ENCODE measurements around the gene SLC22A8. TPM values are rescaled to one million over a fixed set of nuclear protein-coding genes. Genes with fewer than 3 reads are reported as not detected.

SLC22A8 gene
- total RNA-seq, 4 donors from 2014 or later: not detected

DNA sequence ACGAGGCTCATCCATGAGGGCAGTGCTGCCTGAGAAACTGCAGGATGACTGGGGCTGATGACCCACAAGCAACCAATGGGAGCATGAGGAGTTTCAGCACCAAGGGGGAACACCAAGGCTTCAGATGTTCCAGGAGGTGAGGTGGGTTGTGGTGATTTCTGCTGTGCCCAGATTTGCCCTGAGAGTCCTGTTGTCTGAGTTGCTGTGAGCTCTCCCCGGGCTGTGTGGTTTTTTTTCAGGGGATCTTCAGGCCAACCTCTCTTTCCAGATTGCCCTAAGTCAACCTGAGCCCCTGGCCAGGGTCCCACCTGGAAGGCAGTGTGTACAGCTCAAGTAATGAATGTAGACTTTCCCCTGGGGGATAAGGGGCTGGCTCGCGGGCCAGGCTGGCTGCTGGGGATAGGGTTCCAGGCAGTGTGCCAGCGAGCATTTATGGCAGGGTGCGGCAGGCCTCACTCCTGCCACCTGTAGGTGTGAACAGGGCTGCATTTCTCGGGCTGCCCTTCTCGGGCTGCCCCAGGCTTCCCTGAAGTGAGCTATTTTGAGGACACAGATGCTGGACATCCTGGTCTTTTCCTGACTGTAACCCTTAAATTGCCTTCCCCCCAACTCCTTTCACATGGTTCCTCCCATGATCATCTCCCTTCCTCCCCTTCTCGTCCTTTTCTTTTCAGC lies 40.7 kb downstream of the SLC22A8 start:
- no peaks in the 10 kb centered on the region for H3K27me3 ChIP-seq
- H3K4me1 ChIP-seq: peaks cover 0 to 11% (median 2%) of the 10 kb centered on the region in 3 donors
- H3K9me3 ChIP-seq: no peaks in the 10 kb centered on the region
- H3K27ac ChIP-seq: no peak overlapping the region
- no peak overlapping the region for H3K4me3 ChIP-seq
- H3K36me3 ChIP-seq: no peaks in the 10 kb centered on the region
- no peak for ATAC-seq
- WGBS, 2 donors (ENCODE audit: low coverage in 1 of 2): 20% methylated on average over 3 of the region's 9 CpGs; no CpG with 5 or more reads in 1 of the 2 donors
- TF ChIP-seq POLR2A (IDR thresholded peaks at IDR 0.05) (no peak), POLR2AphosphoS5 (IDR thresholded peaks at IDR 0.05) (no peak), EP300 (IDR thresholded peaks at IDR 0.05) (no peak)
- TF ChIP-seq, protein P1, sequence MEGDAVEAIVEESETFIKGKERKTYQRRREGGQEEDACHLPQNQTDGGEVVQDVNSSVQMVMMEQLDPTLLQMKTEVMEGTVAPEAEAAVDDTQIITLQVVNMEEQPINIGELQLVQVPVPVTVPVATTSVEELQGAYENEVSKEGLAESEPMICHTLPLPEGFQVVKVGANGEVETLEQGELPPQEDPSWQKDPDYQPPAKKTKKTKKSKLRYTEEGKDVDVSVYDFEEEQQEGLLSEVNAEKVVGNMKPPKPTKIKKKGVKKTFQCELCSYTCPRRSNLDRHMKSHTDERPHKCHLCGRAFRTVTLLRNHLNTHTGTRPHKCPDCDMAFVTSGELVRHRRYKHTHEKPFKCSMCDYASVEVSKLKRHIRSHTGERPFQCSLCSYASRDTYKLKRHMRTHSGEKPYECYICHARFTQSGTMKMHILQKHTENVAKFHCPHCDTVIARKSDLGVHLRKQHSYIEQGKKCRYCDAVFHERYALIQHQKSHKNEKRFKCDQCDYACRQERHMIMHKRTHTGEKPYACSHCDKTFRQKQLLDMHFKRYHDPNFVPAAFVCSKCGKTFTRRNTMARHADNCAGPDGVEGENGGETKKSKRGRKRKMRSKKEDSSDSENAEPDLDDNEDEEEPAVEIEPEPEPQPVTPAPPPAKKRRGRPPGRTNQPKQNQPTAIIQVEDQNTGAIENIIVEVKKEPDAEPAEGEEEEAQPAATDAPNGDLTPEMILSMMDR (IDR thresholded peaks at IDR 0.05): peak in 1 of 4 experiments; percentile 47

DNA sequence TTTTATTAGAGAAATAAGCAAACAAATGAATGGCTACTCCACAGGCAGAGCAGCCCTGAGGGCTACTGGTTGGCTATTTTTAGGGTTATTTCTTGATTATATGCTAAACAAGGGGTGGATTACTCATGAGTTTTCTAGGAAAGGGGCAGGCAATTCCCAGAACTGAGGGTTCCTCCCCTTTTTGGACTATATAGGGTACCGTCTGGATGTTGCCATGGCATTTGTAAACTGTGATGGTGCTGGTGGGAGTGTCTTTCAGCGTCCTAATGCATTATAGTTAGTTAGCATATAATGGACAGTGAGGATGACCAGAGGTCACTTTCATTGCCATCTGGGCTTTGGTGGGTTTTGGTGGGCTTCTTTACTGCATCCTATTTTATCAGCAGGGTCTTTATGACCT lies 50.1 kb downstream of the SLC22A8 start:
- Histone ChIP-seq H3K27me3 (no peaks in the 10 kb centered on the region), H3K27ac (no peak overlapping the region), H3K4me3 (no peak overlapping the region), H3K36me3 (no peaks in the 10 kb centered on the region), H3K4me1 (no peaks in the 10 kb centered on the region), H3K9me3 (peaks cover 0 to 6% (median 0%) of the 10 kb centered on the region in 3 donors)
- WGBS, 2 donors (ENCODE audit: low coverage in 1 of 2): 11% methylated on average over 1 of the region's 2 CpGs; no CpG with 5 or more reads in 1 of the 2 donors
- TF ChIP-seq EP300 (IDR thresholded peaks at IDR 0.05) (no peak), POLR2A (IDR thresholded peaks at IDR 0.05) (no peak), POLR2AphosphoS5 (IDR thresholded peaks at IDR 0.05) (no peak)
- TF ChIP-seq, protein P1 (IDR thresholded peaks at IDR 0.05): no peak
- ATAC-seq: no peak

DNA sequence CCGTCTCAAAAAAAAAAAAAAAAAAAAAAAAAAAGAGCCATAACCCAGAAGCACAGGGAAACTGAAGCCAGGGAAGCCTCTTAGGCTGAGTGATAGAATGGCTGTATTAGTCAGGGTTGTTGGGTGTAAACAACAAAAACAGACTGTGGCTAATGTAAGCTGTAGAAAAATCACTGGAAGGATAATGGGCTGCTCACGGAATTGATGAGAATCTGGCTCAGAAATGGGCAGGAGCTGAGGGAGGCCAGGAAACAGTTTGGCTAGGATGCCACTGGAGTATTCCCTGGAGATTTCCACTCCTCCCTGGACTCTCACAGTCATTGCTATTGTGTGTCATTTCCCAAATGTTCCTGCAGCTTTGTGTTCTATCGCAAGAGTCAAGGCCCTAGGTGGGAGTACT lies 53.2 kb downstream of the SLC22A8 start:
- H3K27me3 ChIP-seq: no peaks in the 10 kb centered on the region
- TF ChIP-seq, protein P1 (IDR thresholded peaks at IDR 0.05): no peak
- no peak for TF ChIP-seq POLR2A (IDR thresholded peaks at IDR 0.05)
- no peak for TF ChIP-seq POLR2AphosphoS5 (IDR thresholded peaks at IDR 0.05)
- TF ChIP-seq EP300 (IDR thresholded peaks at IDR 0.05): no peak
- H3K9me3 ChIP-seq: peaks cover 0 to 6% (median 0%) of the 10 kb centered on the region in 3 donors
- H3K4me3 ChIP-seq: no peak overlapping the region
- no peaks in the 10 kb centered on the region for H3K36me3 ChIP-seq
- ATAC-seq: no peak
- no peak overlapping the region for H3K27ac ChIP-seq
- H3K4me1 ChIP-seq: peaks cover 0 to 16% (median 12%) of the 10 kb centered on the region in 3 donors
- WGBS, 2 donors (ENCODE audit: low coverage in 1 of 2): 75 to 86% methylated on average over 1 to 2 of the region's 3 CpGs

DNA sequence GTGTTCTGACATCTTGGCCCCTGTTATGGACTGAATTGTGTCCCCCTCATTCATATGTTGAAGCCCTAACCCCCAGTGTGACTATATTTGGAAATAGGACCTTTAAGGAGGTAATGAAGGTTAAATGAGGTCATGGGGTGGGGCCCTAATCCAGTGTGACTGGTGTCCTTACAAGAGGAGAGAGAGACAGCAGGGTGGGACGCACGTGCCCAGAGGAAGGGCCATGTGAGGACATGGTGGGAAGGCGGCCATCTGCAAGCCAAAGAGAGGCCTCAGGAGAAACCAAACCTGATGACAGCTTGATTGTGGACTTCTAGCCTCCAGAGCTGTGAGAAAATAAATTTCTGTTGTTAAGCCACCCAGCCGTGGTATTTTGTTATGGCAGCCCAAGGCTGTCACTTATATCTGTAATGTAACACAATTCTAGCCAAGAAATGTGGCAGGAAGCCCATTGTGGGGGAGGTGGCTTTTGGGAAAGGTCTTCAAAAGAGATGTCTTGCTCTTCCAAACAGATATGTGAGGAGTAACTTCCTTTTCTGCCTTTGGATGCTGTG lies 54.5 kb downstream of the SLC22A8 start:
- Histone ChIP-seq H3K27ac (no peak overlapping the region), H3K36me3 (no peaks in the 10 kb centered on the region), H3K27me3 (no peaks in the 10 kb centered on the region), H3K4me3 (no peak overlapping the region), H3K4me1 (peaks cover 0 to 16% (median 12%) of the 10 kb centered on the region in 3 donors), H3K9me3 (no peaks in the 10 kb centered on the region)
- 70 to 73% methylated on average over 3 to 4 of the region's 4 CpGs for WGBS, 2 donors (ENCODE audit: low coverage in 1 of 2)
- no peak for ATAC-seq
- TF ChIP-seq POLR2A (IDR thresholded peaks at IDR 0.05) (no peak), EP300 (IDR thresholded peaks at IDR 0.05) (no peak), POLR2AphosphoS5 (IDR thresholded peaks at IDR 0.05) (no peak)
- TF ChIP-seq, protein P1 (IDR thresholded peaks at IDR 0.05): no peak

Measured in gastroesophageal sphincter (tissue), 4 donors.